Activated CD4-positive, alpha-beta memory T cell treated with anti-CD3 and anti-CD28 coated beads for 36 hours (primary cell): ENCODE results near the gene CELA3A. TPM values are rescaled to one million over a fixed set of nuclear protein-coding genes. Genes with fewer than 3 reads are reported as not detected.
A peak's percentile ranks its signal among the peaks of the same experiment; 100 is the strongest.
"Not testable (repeated sequence)": the region's sequence is repeated elsewhere in the genome, so short reads cannot be mapped to it uniquely, and the experiment has no call there.

Source experiments
- CTCF ChIA-PET: fragments of 350-600 bp; sonication (Branson Sonifier 250); formaldehyde crosslinking; loops from one replicate; lab custom pipeline; 2021; ENCODE audit warnings: antibody characterized with exemption, inconsistent platforms; lab: Charles Lee
- POLR2A ChIA-PET: fragments of 350-600 bp; sonication (Branson Sonifier 250); formaldehyde crosslinking; loops from one replicate; lab custom pipeline; 2021; ENCODE audit warnings: antibody characterized with exemption; lab: Charles Lee
- DNase-seq: peaks from one replicate; pipeline ENCODE4 v3.0.0-alpha.2; 2020
- H3K27ac Mint-ChIP-seq: one replicate; pipeline ENCODE4 v1.8.0; 2021; ENCODE audit warnings: mixed read lengths
- H3K27me3 Mint-ChIP-seq: one replicate; pipeline ENCODE4 v1.8.0; 2021; ENCODE audit warnings: mixed read lengths
- H3K36me3 Mint-ChIP-seq: one replicate; pipeline ENCODE4 v1.8.0; 2021; ENCODE audit warnings: mixed read lengths
- H3K4me1 Mint-ChIP-seq: one replicate; pipeline ENCODE4 v1.8.0; 2021; ENCODE audit warnings: low read depth, mixed read lengths
- H3K4me3 Mint-ChIP-seq: one replicate; pipeline ENCODE4 v1.8.0; 2021; ENCODE audit warnings: mild to moderate bottlenecking, mixed read lengths
- H3K9me3 Mint-ChIP-seq: one replicate; pipeline ENCODE4 v1.8.0; 2021; ENCODE audit warnings: mixed read lengths
- intact Hi-C: fragments of 100-400 bp; cut with micrococcal nuclease; formaldehyde crosslinking; loops from one replicate; pipeline ENCODE4 v1.15.1; 2023
- total RNA-seq, 2 experiments: library from RNA; stranded (reverse); gene quantifications; one replicate each; pipeline ENCODE4 v1.2.3, GENCODE V29; 2021

The CELA3A gene
- not detected for total RNA-seq

- H3K36me3 Mint-ChIP-seq = no peaks in the 10 kb centered on the region
- intact Hi-C loops = no loop called here
- no peaks in the 10 kb centered on the region for H3K27me3 Mint-ChIP-seq
- H3K27ac Mint-ChIP-seq = no peak within 1 kb of the TSS
- ChIA-PET POLR2A (no interaction called here), CTCF (no interaction called here)
- no peaks in the 10 kb centered on the region for H3K9me3 Mint-ChIP-seq
- H3K4me3 Mint-ChIP-seq = no peak within 1 kb of the TSS
- no peaks in the 10 kb centered on the region for H3K4me1 Mint-ChIP-seq
- DNase-seq = no peak
Measured at GRCh38 chr1:22001409-22001808, at the start of gene CELA3A. Gene CELA3A, plus strand, starts transcription at chr1:22001657. Its CDS starts 18 bp downstream, at chr1:22001675.

- no peak overlapping the region for H3K4me3 Mint-ChIP-seq
- CTCF ChIA-PET = no interaction called here
- no peak for DNase-seq
- no peaks in the 10 kb centered on the region for H3K27me3 Mint-ChIP-seq
- POLR2A ChIA-PET = no interaction called here
- H3K9me3 Mint-ChIP-seq = no peaks in the 10 kb centered on the region
- no peak overlapping the region for H3K27ac Mint-ChIP-seq
- no peaks in the 10 kb centered on the region for H3K36me3 Mint-ChIP-seq
- H3K4me1 Mint-ChIP-seq = peaks cover 22% of the 10 kb centered on the region
- intact Hi-C loops = no loop called here
Measured at GRCh38 chr1:21952786-21953520, 48.5 kb upstream of the CELA3A start.

GRCh38 chr1:21955058-21955457, 46.4 kb upstream of the CELA3A start:
- H3K27me3 Mint-ChIP-seq = no peaks in the 10 kb centered on the region
- intact Hi-C loops = no loop called here
- no peaks in the 10 kb centered on the region for H3K36me3 Mint-ChIP-seq
- DNase-seq = no peak
- H3K9me3 Mint-ChIP-seq = no peaks in the 10 kb centered on the region
- no peak overlapping the region for H3K4me3 Mint-ChIP-seq
- ChIA-PET POLR2A (no interaction called here), CTCF (no interaction called here)
- no peak overlapping the region for H3K27ac Mint-ChIP-seq
- peaks cover 28% of the 10 kb centered on the region for H3K4me1 Mint-ChIP-seq

DNA sequence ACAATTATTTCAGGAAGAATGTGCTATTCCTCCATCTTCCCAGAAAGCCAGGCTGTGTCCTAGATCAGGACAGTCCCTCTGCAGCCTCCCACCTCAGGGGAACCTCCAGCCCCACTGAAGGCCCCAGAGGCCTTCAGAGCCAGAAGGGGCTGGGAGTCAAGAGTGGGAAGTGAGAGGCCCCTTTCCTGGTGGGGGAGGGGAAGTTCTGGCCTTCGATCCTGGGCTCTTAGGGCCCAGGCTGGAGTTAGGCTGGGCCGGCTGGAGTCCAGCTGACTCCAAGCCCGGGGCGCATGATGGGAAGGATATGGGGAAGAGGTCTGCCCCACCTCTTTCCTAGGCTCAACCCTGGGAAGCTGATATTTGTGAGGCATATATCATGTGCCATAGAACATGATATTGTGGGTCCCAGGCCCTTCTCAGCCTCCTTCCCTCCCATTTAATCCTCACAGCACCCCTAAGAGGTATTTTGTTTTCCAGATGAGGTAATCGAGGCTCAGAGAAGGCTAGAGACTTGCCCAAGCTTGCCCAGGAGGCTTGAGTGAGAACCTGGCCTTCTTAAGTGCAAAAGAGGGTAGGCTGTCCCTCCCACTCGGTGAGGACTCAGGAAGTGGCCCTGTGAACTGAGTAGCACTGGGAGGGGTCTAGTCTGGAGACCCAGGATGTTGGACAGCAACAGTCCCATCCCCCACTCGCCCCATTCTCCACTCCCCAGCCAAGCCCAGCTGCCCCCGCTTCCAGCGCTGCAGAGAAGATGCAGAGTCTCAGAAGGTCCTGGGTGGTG, 45.8 kb upstream of the CELA3A start:
- peaks cover 28% of the 10 kb centered on the region for H3K4me1 Mint-ChIP-seq
- H3K36me3 Mint-ChIP-seq = no peaks in the 10 kb centered on the region
- H3K27me3 Mint-ChIP-seq = no peaks in the 10 kb centered on the region
- CTCF ChIA-PET = interaction anchor here (1.4 kb wide), 1 partner anchor 67 kb away, joined by 3 read pairs; no protein-coding TSS in a partner anchor
- no peaks in the 10 kb centered on the region for H3K9me3 Mint-ChIP-seq
- no peak overlapping the region for H3K27ac Mint-ChIP-seq
- no peak overlapping the region for H3K4me3 Mint-ChIP-seq
- POLR2A ChIA-PET = no interaction called here
- intact Hi-C loops = no loop called here
- DNase-seq = no peak

DNA sequence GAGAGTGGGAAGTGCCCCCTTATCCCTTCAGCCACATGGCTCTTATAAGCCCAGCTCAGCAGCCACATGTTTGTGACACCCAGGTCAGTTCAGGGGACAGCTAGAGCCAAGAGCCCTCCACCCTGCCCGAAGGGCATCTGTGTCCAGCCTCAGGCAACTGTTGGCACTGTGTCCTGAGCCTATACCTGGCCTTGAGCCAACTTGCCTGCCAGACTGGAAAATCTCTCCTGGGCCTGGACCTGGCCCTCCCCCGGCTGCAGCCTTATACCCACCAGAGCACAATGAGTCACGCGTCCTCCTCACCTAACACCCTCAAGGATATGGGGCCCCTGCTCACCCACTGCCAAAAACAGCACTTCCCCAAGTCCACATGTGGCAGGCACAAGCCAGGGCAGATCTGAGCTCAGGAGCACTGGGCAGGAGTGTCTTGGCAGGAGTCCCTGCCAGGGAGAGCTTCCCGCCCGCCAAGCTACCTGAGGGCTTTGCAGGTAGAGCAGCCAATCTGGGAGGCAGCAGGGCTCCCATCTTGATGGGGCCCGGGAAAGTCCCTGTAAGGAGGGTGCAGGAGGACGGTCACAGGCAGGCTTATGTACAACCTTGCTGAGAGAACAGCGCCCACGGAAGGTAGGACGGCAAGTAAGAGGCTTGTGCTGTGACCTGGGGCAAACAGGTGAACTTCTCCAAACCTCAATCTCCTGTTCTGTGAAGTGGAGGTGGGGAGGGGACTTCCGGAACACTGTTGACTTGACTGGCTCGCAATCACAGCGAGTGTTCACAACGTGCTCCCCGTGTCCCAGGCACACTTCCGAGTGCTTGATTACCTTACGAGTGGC, 44.5 kb upstream of the CELA3A start:
- Mint-ChIP-seq H3K4me1 (peaks cover 28% of the 10 kb centered on the region), H3K9me3 (no peaks in the 10 kb centered on the region), H3K4me3 (peak overlapping the region; percentile 30), H3K27ac (peak overlapping the region; percentile 81), H3K36me3 (no peaks in the 10 kb centered on the region), H3K27me3 (no peaks in the 10 kb centered on the region)
- intact Hi-C loops = no loop called here
- peak; percentile 61 for DNase-seq
- POLR2A ChIA-PET = interaction anchor here (1.0 kb wide), 1 partner anchor 21 kb away, joined by 3 read pairs; no protein-coding TSS in a partner anchor
- CTCF ChIA-PET = interaction anchor here (1.0 to 1.4 kb wide), 2 partner anchors 21 to 66 kb away, joined by 3 to 5 read pairs; no protein-coding TSS in a partner anchor

GRCh38 chr1:21961337-21961736, 40.1 kb upstream of the CELA3A start:
- CTCF ChIA-PET = no interaction called here
- intact Hi-C loops = loop anchor here (5.0 kb wide), 1 partner anchor 304 kb away; no protein-coding TSS in a partner anchor

DNA sequence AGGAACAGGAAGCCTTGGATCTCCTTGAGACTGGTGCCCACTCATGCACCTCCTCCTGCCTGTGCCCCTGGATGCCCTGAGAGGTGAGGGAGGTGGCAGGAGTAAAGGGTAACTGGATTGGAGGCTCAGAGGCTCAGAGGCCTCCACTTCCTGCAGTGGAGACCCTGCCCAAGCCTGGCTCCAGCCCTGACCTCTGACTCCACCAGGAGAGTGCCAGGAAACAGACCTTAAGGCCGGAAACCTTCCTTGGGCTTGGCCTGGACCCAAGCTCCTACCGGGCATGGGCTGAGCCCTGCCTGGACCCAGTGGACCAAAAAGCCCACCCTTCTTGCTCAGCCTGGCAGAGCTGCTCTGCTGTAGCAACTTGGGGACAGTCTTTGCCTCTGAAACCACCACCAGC, 39.7 kb upstream of the CELA3A start:
- POLR2A ChIA-PET = no interaction called here
- intact Hi-C loops = loop anchor here (5.0 kb wide), 1 partner anchor 304 kb away; no protein-coding TSS in a partner anchor
- Mint-ChIP-seq H3K4me3 (no peak overlapping the region), H3K9me3 (no peaks in the 10 kb centered on the region), H3K4me1 (peaks cover 20% of the 10 kb centered on the region), H3K36me3 (no peaks in the 10 kb centered on the region), H3K27ac (no peak overlapping the region), H3K27me3 (peaks cover 1% of the 10 kb centered on the region)
- no peak for DNase-seq
- CTCF ChIA-PET = interaction anchor here (1.6 kb wide), 1 partner anchor 303 kb away, joined by 4 read pairs; no protein-coding TSS in a partner anchor

More at GRCh38 chr1:21961337-21961736, 40.1 kb upstream of the CELA3A start:
- DNase-seq = no peak
- Mint-ChIP-seq H3K4me1 (peaks cover 25% of the 10 kb centered on the region), H3K27me3 (peaks cover 1% of the 10 kb centered on the region), H3K4me3 (no peak overlapping the region), H3K36me3 (no peaks in the 10 kb centered on the region), H3K9me3 (no peaks in the 10 kb centered on the region), H3K27ac (no peak overlapping the region)
- POLR2A ChIA-PET = no interaction called here

DNA sequence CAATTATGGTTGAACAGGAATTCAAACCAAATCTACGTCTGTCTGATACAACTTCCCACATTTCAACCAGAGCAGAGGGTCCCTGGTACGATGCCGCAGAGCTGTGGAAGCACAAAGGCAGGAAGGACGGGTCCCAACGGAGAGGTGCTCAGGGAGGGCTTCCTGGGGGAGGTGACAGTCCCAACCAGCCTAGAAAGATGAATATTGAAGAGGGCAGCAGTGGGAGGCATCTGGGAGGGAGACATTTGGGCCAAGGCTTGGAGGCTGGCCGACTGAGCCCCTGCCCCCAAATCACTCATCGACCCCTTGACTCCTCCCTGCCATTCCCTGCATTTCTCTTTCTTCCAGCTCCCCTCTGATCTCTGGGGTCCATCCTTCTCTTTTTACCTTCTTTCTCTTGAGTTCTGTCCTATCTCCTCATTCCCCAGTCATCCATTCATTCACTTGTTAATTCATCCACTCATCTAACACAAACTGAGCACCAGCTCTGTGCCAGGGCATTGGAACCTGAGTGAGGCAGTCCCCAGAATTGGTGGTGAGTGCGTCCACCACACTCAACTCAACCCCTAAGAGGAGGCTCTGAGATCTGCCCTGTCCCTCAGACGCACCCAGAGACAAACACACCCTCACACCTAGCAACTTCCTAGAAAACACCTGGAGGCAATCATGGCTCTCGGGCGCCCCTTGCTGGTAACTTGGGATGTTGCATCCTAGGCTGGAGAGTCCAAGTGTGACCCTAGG, 37.8 kb upstream of the CELA3A start:
- no peaks in the 10 kb centered on the region for H3K9me3 Mint-ChIP-seq
- intact Hi-C loops = loop anchor here (5.0 kb wide), 1 partner anchor 306 kb away; no protein-coding TSS in a partner anchor
- H3K4me3 Mint-ChIP-seq = no peak overlapping the region
- peak; percentile 90 for DNase-seq
- H3K27me3 Mint-ChIP-seq = peaks cover 1% of the 10 kb centered on the region
- no peaks in the 10 kb centered on the region for H3K36me3 Mint-ChIP-seq
- H3K4me1 Mint-ChIP-seq = peaks cover 2% of the 10 kb centered on the region
- ChIA-PET CTCF (interaction anchor here (0.6 to 2.1 kb wide), 10 partner anchors 12 to 1344 kb away, joined by 3 to 6 read pairs (median 4); no protein-coding TSS in a partner anchor), POLR2A (no interaction called here)
- H3K27ac Mint-ChIP-seq = peak overlapping the region; percentile 18

- CTCF ChIA-PET = no interaction called here
- POLR2A ChIA-PET = no interaction called here
- intact Hi-C loops = no loop called here
- peaks cover 1% of the 10 kb centered on the region for H3K27me3 Mint-ChIP-seq
- no peak for DNase-seq
- peaks cover 2% of the 10 kb centered on the region for H3K4me1 Mint-ChIP-seq
- no peaks in the 10 kb centered on the region for H3K9me3 Mint-ChIP-seq
- no peak overlapping the region for H3K4me3 Mint-ChIP-seq
- H3K27ac Mint-ChIP-seq = no peak overlapping the region
- H3K36me3 Mint-ChIP-seq = no peaks in the 10 kb centered on the region
Measured at GRCh38 chr1:21966247-21967000, 35.0 kb upstream of the CELA3A start.

DNA sequence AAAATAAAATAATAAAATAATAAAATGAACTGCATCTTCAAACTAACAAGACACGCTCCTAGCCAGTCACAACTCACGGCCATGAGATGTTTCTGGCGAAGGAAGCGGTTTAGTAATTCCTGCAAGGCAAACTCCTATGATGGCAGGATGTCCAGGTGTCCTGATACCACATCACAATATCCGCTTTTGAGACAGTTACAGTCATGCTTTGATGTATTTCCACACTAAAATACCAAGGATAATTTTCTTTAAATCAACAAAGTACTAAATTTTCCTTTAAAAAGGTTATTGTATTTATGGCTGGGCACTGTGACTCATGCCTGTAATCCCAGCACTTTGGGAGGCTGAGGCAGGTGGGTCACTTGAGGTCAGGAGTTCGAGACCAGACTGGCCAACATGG, 34.2 kb upstream of the CELA3A start:
- intact Hi-C loops, DNase-seq, POLR2A ChIA-PET, H3K9me3 Mint-ChIP-seq, CTCF ChIA-PET, H3K4me1 Mint-ChIP-seq, H3K27ac Mint-ChIP-seq, H3K36me3 Mint-ChIP-seq, H3K4me3 Mint-ChIP-seq, H3K27me3 Mint-ChIP-seq: not testable (repeated sequence)

DNA sequence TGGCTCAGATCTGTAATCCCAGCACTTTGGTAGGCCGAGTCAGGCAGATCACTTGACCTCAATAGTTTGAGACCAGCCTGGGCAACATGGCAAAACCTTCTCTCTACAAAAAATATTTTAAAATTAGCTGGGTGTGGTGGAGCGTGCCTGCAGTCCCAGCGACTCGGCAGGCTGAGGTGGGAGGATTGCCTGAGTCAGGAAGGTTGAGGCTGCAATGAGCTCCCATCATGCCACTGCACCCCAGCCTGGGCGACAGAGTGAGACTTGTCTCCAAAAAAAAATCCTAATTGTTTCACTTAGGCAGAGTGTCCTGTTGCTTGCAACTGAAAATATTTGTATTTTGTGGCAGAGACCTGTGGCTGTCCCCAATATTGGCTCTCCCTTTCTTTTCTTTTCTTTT, 32.4 kb upstream of the CELA3A start:
- POLR2A ChIA-PET, H3K9me3 Mint-ChIP-seq, H3K4me1 Mint-ChIP-seq, H3K36me3 Mint-ChIP-seq, intact Hi-C loops, DNase-seq, CTCF ChIA-PET, H3K27me3 Mint-ChIP-seq, H3K4me3 Mint-ChIP-seq, H3K27ac Mint-ChIP-seq: not testable (repeated sequence)
